Chondrocyte (in vitro differentiated cells): ENCODE measurements around the gene LRRC59. TPM values are rescaled to one million over a fixed set of nuclear protein-coding genes. Genes with fewer than 3 reads are reported as not detected.
A peak's percentile ranks its signal among the peaks of the same experiment; 100 is the strongest.

Experiments used
- DNase-seq: peaks from one replicate; pipeline ENCODE4 v3.0.0; 2021; ENCODE audit warnings: mixed read lengths, low spot score
- H3K27ac Mint-ChIP-seq: one replicate; pipeline ENCODE4 v1.8.0; 2021; ENCODE audit warnings: mild to moderate bottlenecking, moderate library complexity, mixed read lengths; ENCODE audit not compliant: unreplicated experiment
- H3K27me3 Mint-ChIP-seq: 2 replicates; pipeline ENCODE4 v1.8.0; 2021; ENCODE audit warnings: low read depth, mixed read lengths
- H3K36me3 Mint-ChIP-seq: 2 replicates; pipeline ENCODE4 v1.8.0; 2021; ENCODE audit warnings: low read depth, mixed read lengths
- H3K4me1 Mint-ChIP-seq: 2 replicates; pipeline ENCODE4 v1.8.0; 2021; ENCODE audit warnings: low read depth, mild to moderate bottlenecking, mixed read lengths
- H3K4me3 Mint-ChIP-seq: one replicate; pipeline ENCODE4 v1.8.0; 2021; ENCODE audit warnings: mild to moderate bottlenecking, moderate library complexity, mixed read lengths; ENCODE audit not compliant: unreplicated experiment
- H3K9me3 Mint-ChIP-seq: 2 replicates; pipeline ENCODE4 v1.8.0; 2021; ENCODE audit warnings: low read depth, mixed read lengths
- total RNA-seq: library from RNA; stranded (reverse); gene quantifications from 3 replicates; pipeline ENCODE4 v1.2.1, GENCODE V29; 2021
- TF ChIP-seq, protein P1 (sequence below): fragments of 200-600 bp; sonication (generic); IDR thresholded peaks from 2 replicates; pipeline ENCODE4 v1.5.0; 2021; ENCODE audit warnings: antibody characterized with exemption, mild to moderate bottlenecking, moderate library complexity

The LRRC59 gene
- total RNA-seq, 1 donor from 2014 or later = 144 TPM

- DNase-seq = peak; percentile 92
- Mint-ChIP-seq H3K27me3 (no peaks in the 10 kb centered on the region), H3K27ac (peak overlapping the region; percentile 75), H3K4me3 (peak overlapping the region; percentile 95), H3K36me3 (peaks cover under 1% of the 10 kb centered on the region), H3K4me1 (peaks cover 34% of the 10 kb centered on the region), H3K9me3 (no peaks in the 10 kb centered on the region)
- TF ChIP-seq, protein P1, sequence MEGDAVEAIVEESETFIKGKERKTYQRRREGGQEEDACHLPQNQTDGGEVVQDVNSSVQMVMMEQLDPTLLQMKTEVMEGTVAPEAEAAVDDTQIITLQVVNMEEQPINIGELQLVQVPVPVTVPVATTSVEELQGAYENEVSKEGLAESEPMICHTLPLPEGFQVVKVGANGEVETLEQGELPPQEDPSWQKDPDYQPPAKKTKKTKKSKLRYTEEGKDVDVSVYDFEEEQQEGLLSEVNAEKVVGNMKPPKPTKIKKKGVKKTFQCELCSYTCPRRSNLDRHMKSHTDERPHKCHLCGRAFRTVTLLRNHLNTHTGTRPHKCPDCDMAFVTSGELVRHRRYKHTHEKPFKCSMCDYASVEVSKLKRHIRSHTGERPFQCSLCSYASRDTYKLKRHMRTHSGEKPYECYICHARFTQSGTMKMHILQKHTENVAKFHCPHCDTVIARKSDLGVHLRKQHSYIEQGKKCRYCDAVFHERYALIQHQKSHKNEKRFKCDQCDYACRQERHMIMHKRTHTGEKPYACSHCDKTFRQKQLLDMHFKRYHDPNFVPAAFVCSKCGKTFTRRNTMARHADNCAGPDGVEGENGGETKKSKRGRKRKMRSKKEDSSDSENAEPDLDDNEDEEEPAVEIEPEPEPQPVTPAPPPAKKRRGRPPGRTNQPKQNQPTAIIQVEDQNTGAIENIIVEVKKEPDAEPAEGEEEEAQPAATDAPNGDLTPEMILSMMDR = no peak
These were observed 50.8 kb downstream of the LRRC59 start for GRCh38 chr17:50346313-50347116.

DNA sequence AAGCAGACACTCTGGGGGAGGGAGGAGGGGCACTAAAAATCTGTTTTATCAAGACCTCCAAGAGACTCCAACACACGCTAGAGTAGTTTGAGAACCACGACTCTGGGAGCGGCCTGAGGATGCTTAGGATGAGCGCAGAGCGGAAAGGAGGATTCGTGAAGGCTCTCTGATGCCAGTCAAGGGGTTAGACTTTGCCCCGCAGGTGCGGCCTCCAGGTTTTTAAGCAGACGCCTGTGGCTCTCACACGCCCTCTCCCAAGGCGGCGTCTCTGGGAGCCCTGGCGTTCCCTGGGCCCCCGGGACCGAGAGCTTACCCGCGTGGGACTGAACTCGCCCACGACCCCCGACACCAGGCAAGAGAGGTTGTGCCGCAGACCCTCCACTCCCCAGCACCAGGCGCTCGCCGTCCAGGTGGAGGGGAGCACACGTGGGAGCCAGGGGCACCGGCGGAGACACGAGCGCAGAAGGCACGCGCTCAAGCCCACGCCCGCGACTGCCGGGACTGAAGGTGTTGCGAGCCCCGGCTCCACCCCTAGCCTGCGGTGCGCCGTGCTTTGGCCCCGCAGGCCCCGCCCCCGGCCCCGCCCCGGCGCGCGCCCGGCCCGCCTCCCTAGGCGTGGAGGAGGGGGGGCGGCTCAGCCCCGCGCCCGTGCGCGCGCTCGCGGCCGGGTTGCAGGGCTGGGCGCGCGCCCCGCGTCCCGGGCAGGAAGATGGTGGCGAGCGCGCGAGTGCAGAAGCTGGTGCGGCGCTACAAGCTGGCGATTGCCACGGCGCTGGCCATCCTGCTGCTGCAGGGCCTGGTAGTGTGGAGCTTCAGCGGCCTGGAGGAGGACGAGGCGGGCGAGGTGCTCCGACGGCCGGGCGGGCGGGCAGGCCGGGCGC is 51.7 kb downstream of the LRRC59 start, which contains the start of gene XYLT2:
XYLT2 (plus strand) TSS at position 695 of the 881 bp plus-strand sequence; CDS start at position 710, 15 bp downstream.
- TF ChIP-seq, protein P1 = no peak
- peak within 1 kb of the TSS; percentile 95 for H3K4me3 Mint-ChIP-seq
- peaks cover 34% of the 10 kb centered on the region for H3K4me1 Mint-ChIP-seq
- no peaks in the 10 kb centered on the region for H3K36me3 Mint-ChIP-seq
- H3K9me3 Mint-ChIP-seq = no peaks in the 10 kb centered on the region
- H3K27me3 Mint-ChIP-seq = no peaks in the 10 kb centered on the region
- H3K27ac Mint-ChIP-seq = peak within 1 kb of the TSS; percentile 75
- DNase-seq = no peak

DNA sequence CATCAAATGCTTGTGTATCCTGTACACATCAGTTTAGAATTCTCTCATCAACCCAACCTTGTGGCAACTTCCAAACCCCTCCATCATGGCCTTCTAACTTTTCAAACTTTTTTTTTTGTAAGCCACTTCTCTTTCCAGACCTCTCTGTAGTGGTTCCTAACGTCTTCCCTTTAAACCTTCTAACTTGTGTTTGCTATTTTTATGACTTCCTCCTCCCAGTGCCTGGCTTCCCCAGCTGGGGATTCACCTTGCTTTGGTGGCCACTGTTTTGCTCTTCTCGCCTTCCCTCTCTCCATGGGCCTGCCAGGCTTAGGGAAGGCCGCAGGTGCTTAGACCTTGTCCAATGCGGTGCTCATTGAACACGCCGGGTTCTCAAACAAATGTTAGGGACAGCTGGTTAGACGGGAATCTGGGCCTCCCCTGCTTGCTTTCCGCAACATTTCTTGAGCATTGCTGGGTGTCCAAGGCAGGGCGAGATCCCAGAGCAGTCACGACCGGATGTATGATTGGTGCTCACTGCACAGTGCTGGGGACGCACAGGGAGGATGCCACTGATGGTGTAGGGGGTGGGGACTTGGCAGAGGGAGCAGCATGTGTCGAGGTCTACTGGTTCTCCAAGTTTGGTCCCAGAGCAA is 52.5 kb downstream of the LRRC59 start:
- Mint-ChIP-seq H3K9me3 (no peaks in the 10 kb centered on the region), H3K4me1 (peaks cover 34% of the 10 kb centered on the region), H3K4me3 (peak overlapping the region; percentile 68), H3K27ac (no peak overlapping the region), H3K27me3 (no peaks in the 10 kb centered on the region), H3K36me3 (no peaks in the 10 kb centered on the region)
- TF ChIP-seq, protein P1 = no peak
- DNase-seq = no peak

DNA sequence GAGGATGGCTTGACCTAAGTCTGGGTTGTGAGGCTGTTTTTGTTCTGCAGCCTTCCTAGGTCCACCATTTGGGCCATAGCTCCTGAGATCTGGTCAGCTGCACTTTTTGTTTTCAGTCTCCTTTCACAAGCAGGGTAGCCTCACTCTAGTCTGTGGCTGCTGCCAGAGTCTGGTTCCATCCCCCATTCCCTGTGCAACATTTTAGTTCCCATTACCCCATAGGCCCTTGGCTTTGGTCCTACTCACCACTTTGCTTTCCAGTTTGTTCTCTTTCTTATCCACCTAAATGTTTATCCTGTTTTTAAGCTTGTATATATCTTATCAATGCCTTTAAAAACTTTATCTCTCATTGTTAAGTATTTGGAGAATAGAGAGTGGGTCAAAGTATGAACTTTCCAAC is 57.9 kb downstream of the LRRC59 start:
- no peak overlapping the region for H3K27ac Mint-ChIP-seq
- no peak overlapping the region for H3K4me3 Mint-ChIP-seq
- H3K9me3 Mint-ChIP-seq = peaks cover 14% of the 10 kb centered on the region
- no peaks in the 10 kb centered on the region for H3K27me3 Mint-ChIP-seq
- DNase-seq = no peak
- TF ChIP-seq, protein P1 = no peak
- H3K4me1 Mint-ChIP-seq = no peaks in the 10 kb centered on the region
- no peaks in the 10 kb centered on the region for H3K36me3 Mint-ChIP-seq

DNA sequence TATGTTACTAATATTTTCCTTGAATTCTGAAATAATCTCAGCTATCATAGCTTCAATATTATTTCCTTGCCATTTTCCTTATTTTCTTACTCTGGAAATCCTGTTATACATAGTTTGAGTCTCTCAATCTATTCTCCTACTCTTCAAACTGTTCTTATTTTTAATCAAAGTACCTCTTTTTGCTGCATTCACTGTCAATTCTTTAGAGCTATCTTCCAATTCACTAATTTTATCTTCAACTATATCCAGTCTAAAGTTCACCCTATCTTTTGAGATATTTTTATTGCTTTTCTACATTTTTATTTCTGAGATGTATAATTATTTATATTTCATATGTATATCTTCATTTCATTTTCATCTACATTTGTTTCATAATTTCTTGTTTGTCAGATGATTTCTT is 58.7 kb downstream of the LRRC59 start:
- TF ChIP-seq, protein P1 = no peak
- no peak for DNase-seq
- Mint-ChIP-seq H3K27me3 (no peaks in the 10 kb centered on the region), H3K36me3 (no peaks in the 10 kb centered on the region), H3K27ac (no peak overlapping the region), H3K4me1 (peaks cover 6% of the 10 kb centered on the region), H3K9me3 (peaks cover 14% of the 10 kb centered on the region), H3K4me3 (no peak overlapping the region)
